HCT116 (cell line): Measurements from ENCODE around the gene LRIG3. TPM values are rescaled to one million over a fixed set of nuclear protein-coding genes. Genes with fewer than 3 reads are reported as not detected.
A peak's percentile ranks its signal among the peaks of the same experiment; 100 is the strongest.

Experiments
- ATAC-seq: fragments of 200-7000 bp; cut with Tn5 transposase; 2 replicates; pipeline ENCODE4 v1.9.1; 2020; ENCODE audit warnings: mild to moderate bottlenecking, moderate library complexity
- BruUV-seq: library from RNA; stranded (reverse); fragments of 400-500 nt; replicated peaks from 2 replicates; lab custom pipeline; 2021; lab: Mats Ljungman, UMichigan
- CTCF ChIA-PET: fragments of 300-600 bp; sonication (Branson Sonifier 250); formaldehyde crosslinking; loops from one replicate; lab custom pipeline; 2021; ENCODE audit warnings: antibody characterized with exemption; lab: Charles Lee
- POLR2A ChIA-PET: fragments of 300-600, 350-600 bp; sonication (Branson Sonifier 250); formaldehyde crosslinking; loops from one replicate; lab custom pipeline; 2021; ENCODE audit warnings: antibody characterized with exemption; lab: Charles Lee
- RAD21 ChIA-PET, 2 experiments: fragments of 300-600 bp; sonication (Branson Sonifier 250); formaldehyde crosslinking; loops; one replicate each; lab custom pipeline; 2023; ENCODE audit warnings: low total read pairs in 2 of 2; ENCODE audit not compliant: uncharacterized antibody in 2 of 2, unreplicated experiment in 2 of 2, low non-redundant PET in 1 of 2; lab: Charles Lee
- DNase-seq: peaks from one replicate; pipeline ENCODE4 v3.0.0-alpha.2; 2010; ENCODE audit warnings: low read depth, low spot score
- H2AFZ ChIP-seq: fragments of 200-600 bp; shearing (Covaris generic), sonication (generic); 2 replicates; pipeline ENCODE4 v1.6.1; 2017; ENCODE audit warnings: low read depth, mixed run types, mixed read lengths, antibody characterized with exemption, low read length; ENCODE audit not compliant: poor library complexity, severe bottlenecking
- H3K27ac ChIP-seq: 2 replicates; pipeline ENCODE4 v1.5.1; 2012; ENCODE audit warnings: low read depth, low read length
- H3K27me3 ChIP-seq: fragments of 200-600 bp; sonication (generic); 2 replicates; pipeline ENCODE4 v1.6.1; 2016; ENCODE audit warnings: mixed run types, low read length, mixed read lengths; ENCODE audit not compliant: insufficient read depth
- H3K36me3 ChIP-seq, 2 experiments: fragments of 200-500 bp in 1 of 2; fragments of 200-600 bp in 1 of 2; sonication (Bioruptor generic) in 1 of 2; sonication (generic) in 1 of 2; 2 replicates each; pipeline versions ENCODE4 v1.5.1 to v1.6.1; 2014 to 2016; ENCODE audit warnings: low read length in 2 of 2, inconsistent platforms in 1 of 2, mixed read lengths in 1 of 2, mixed run types in 1 of 2; ENCODE audit not compliant: insufficient read depth in 2 of 2, control insufficient read depth in 1 of 2
- H3K4me1 ChIP-seq, 2 experiments: fragments of 200-600 bp in 1 of 2; sonication (generic) in 1 of 2; 2 replicates each; pipeline versions ENCODE4 v1.5.1 to v1.6.1; 2012 to 2017; ENCODE audit warnings: low read length in 2 of 2, inconsistent platforms in 1 of 2, mild to moderate bottlenecking in 1 of 2, mixed read lengths in 1 of 2, mixed run types in 1 of 2, moderate library complexity in 1 of 2; ENCODE audit not compliant: insufficient read depth in 2 of 2, control insufficient read depth in 1 of 2
- H3K4me2 ChIP-seq: fragments of 200-600 bp; sonication (generic); 2 replicates; pipeline ENCODE4 v1.6.1; 2017; ENCODE audit warnings: mixed run types, low read length, mixed read lengths
- H3K4me3 ChIP-seq, 2 experiments: fragments of 200-600 bp in 1 of 2; sonication (generic) in 1 of 2; replicated peaks in 1 of 2; 2 replicates each; pipeline ENCODE4 v1.5.1; 2011 to 2016; ENCODE audit warnings: low read length in 2 of 2, control low read depth in 1 of 2, low read depth in 1 of 2, mild to moderate bottlenecking in 1 of 2, mixed read lengths in 1 of 2, mixed run types in 1 of 2
- H3K79me2 ChIP-seq: fragments of 200-600 bp; sonication (generic); 2 replicates; pipeline ENCODE4 v1.6.1; 2017; ENCODE audit warnings: mild to moderate bottlenecking, mixed run types, low read length, moderate library complexity, mixed read lengths; ENCODE audit not compliant: insufficient read depth
- H3K9ac ChIP-seq: fragments of 200-600 bp; sonication (generic); 2 replicates; pipeline ENCODE4 v1.6.1; 2016; ENCODE audit warnings: low read length, mixed read lengths
- H3K9me2 ChIP-seq: fragments of 200-600 bp; sonication (generic), shearing (Covaris generic); 2 replicates; pipeline ENCODE4 v1.6.1; 2017; ENCODE audit warnings: mixed run types, mild to moderate bottlenecking, moderate library complexity; ENCODE audit not compliant: insufficient read depth
- H3K9me3 ChIP-seq, 2 experiments: fragments of 200-500 bp in 1 of 2; fragments of 200-600 bp in 1 of 2; sonication (Bioruptor generic) in 1 of 2; sonication (generic) in 1 of 2; 2 replicates each; pipeline ENCODE4 v1.6.1; 2014 to 2017; ENCODE audit warnings: low read length in 2 of 2, mixed read lengths in 2 of 2, inconsistent platforms in 1 of 2, low read depth in 1 of 2, mild to moderate bottlenecking in 1 of 2, mixed run types in 1 of 2, moderate library complexity in 1 of 2; ENCODE audit not compliant: control insufficient read depth in 1 of 2, insufficient read depth in 1 of 2
- H4K20me1 ChIP-seq: fragments of 200-600 bp; sonication (generic), shearing (Covaris generic); 2 replicates; pipeline ENCODE4 v1.6.1; 2017; ENCODE audit warnings: mixed run types, mild to moderate bottlenecking, moderate library complexity; ENCODE audit not compliant: insufficient read depth
- ATF3 ChIP-seq: IDR thresholded peaks from 2 replicates; pipeline ENCODE4 v1.6.1; 2012
- CBX3 ChIP-seq: IDR thresholded peaks from 2 replicates; pipeline ENCODE4 v1.6.1; 2012; ENCODE audit warnings: low read depth
- CEBPB ChIP-seq: IDR thresholded peaks from 2 replicates; pipeline ENCODE4 v1.6.1; 2012; ENCODE audit warnings: low read depth
- CTCF ChIP-seq, 3 experiments: fragments of 200-600 bp in 1 of 3; sonication (generic) in 1 of 3; IDR thresholded peaks in 2 of 3; conservative IDR thresholded peaks in 1 of 3; 2 replicates each; pipeline ENCODE4 v1.5.1; 2012 to 2017; ENCODE audit warnings: low read depth in 2 of 3, low read length in 2 of 3, antibody characterized with exemption in 1 of 3, borderline replicate concordance in 1 of 3, control low read depth in 1 of 3, mild to moderate bottlenecking in 1 of 3, mixed read lengths in 1 of 3, mixed run types in 1 of 3, moderate library complexity in 1 of 3; ENCODE audit not compliant: insufficient read depth in 1 of 3
- EGR1 ChIP-seq: IDR thresholded peaks from 2 replicates; pipeline ENCODE4 v1.6.1; 2012; ENCODE audit warnings: low read depth
- ELF1 ChIP-seq: IDR thresholded peaks from 2 replicates; pipeline ENCODE4 v1.6.1; 2012; ENCODE audit warnings: low read depth, borderline replicate concordance
- EZH2 ChIP-seq: fragments of 200-600 bp; sonication (generic); IDR thresholded peaks from 2 replicates; pipeline ENCODE4 v1.6.1; 2017; ENCODE audit warnings: antibody characterized with exemption, mixed run types
- FOSL1 ChIP-seq: IDR thresholded peaks from 2 replicates; pipeline ENCODE4 v1.6.1; 2012; ENCODE audit warnings: low read depth
- JUND ChIP-seq: IDR thresholded peaks from 2 replicates; pipeline ENCODE4 v1.6.1; 2012
- POLR2AphosphoS5 ChIP-seq: IDR thresholded peaks from 2 replicates; pipeline ENCODE4 v1.6.1; 2011; ENCODE audit warnings: mild to moderate bottlenecking, low read depth, low read length, moderate library complexity
- SP1 ChIP-seq: IDR thresholded peaks from 2 replicates; pipeline ENCODE4 v1.6.1; 2012; ENCODE audit warnings: low read depth
- TCF7L2 ChIP-seq: IDR thresholded peaks from 2 replicates; pipeline ENCODE4 v1.7.0; 2011; ENCODE audit warnings: borderline replicate concordance, inconsistent platforms; ENCODE audit not compliant: insufficient read depth, insufficient read length; ENCODE audit errors: extremely low read depth
- ZBTB33 ChIP-seq: IDR thresholded peaks from 2 replicates; pipeline ENCODE4 v1.6.1; 2011; ENCODE audit warnings: mild to moderate bottlenecking, low read length, moderate library complexity; ENCODE audit not compliant: insufficient replicate concordance; ENCODE audit errors: extremely low read depth
- ZFX ChIP-seq: fragments of 450-650 bp; IDR thresholded peaks from 2 replicates; pipeline ENCODE4 v1.6.1; 2017
- ZNF274 ChIP-seq: fragments of 200-500 bp; sonication (Bioruptor generic); IDR thresholded peaks from 2 replicates; pipeline ENCODE4 v1.6.1; 2014; ENCODE audit warnings: mild to moderate bottlenecking, low read depth, low read length, inconsistent platforms
- intact Hi-C: fragments of 100-400 bp; cut with micrococcal nuclease; formaldehyde crosslinking; loops from 2 replicates; pipeline ENCODE4 v1.10.0; 2022
- total RNA-seq: library from RNA; stranded (reverse); gene quantifications from one replicate; pipeline ENCODE4 v1.2.1, GENCODE V29; 2021; ENCODE audit not compliant: unreplicated experiment

LRIG3 gene
- total RNA-seq, 1 experiment from 2014 or later: 11.1 TPM

GRCh38 chr12:58966939-58967338, 46.6 kb upstream of the LRIG3 start:
- ChIA-PET CTCF (no interaction called here), POLR2A (no interaction called here), RAD21 (no interaction called here)
- H3K79me2 ChIP-seq: no peaks in the 10 kb centered on the region
- no peak overlapping the region for H3K27ac ChIP-seq
- no peaks in the 10 kb centered on the region for H4K20me1 ChIP-seq
- ATAC-seq: no peak
- H3K4me1 ChIP-seq: peaks cover 0 to 3% of the 10 kb centered on the region in 2 experiments; a peak in 1 of 4 replicates
- no peaks in the 10 kb centered on the region for H3K9me2 ChIP-seq
- no peaks in the 10 kb centered on the region for H3K9me3 ChIP-seq
- no peaks in the 10 kb centered on the region for H3K36me3 ChIP-seq
- peak overlapping the region; percentile 50 for H2AFZ ChIP-seq
- H3K9ac ChIP-seq: no peak overlapping the region
- no peaks in the 10 kb centered on the region for H3K27me3 ChIP-seq
- intact Hi-C loops: no loop called here
- no peak overlapping the region for H3K4me3 ChIP-seq
- H3K4me2 ChIP-seq: no peak overlapping the region
- no peak for TF ChIP-seq ATF3
- no peak for TF ChIP-seq CBX3
- TF ChIP-seq JUND: no peak
- TF ChIP-seq POLR2AphosphoS5: no peak
- TF ChIP-seq, all 23 proteins: peak for 0
- no peak for DNase-seq
- no TSS peak for BruUV-seq

GRCh38 chr12:58965568-58965967, 45.3 kb upstream of the LRIG3 start:
- no peak for ATAC-seq
- H3K4me2 ChIP-seq: no peak overlapping the region
- no peaks in the 10 kb centered on the region for H3K9me3 ChIP-seq
- H2AFZ ChIP-seq: no peak overlapping the region
- H4K20me1 ChIP-seq: no peaks in the 10 kb centered on the region
- H3K4me1 ChIP-seq: peaks cover 0 to 3% of the 10 kb centered on the region in 2 experiments; a peak in 1 of 4 replicates
- ChIA-PET CTCF (no interaction called here), POLR2A (no interaction called here), RAD21 (no interaction called here)
- TF ChIP-seq EGR1: no peak
- no peak for TF ChIP-seq CTCF (IDR thresholded peaks at IDR 0.05 in 2 of 3, conservative IDR thresholded peaks at IDR 0.05 in 1 of 3; ENCODE audit: borderline replicate concordance in 1 of 3, insufficient read depth in 1 of 3, low read depth in 2 of 3, low read length in 2 of 3)
- TF ChIP-seq SP1: no peak
- no peak for TF ChIP-seq EZH2
- TF ChIP-seq FOSL1: no peak
- no peak for TF ChIP-seq ZFX
- TF ChIP-seq TCF7L2: no peak
- no peak for TF ChIP-seq CBX3
- TF ChIP-seq ZNF274: no peak
- TF ChIP-seq ZBTB33: no peak
- TF ChIP-seq CEBPB: no peak
- TF ChIP-seq ELF1: no peak
- H3K36me3 ChIP-seq: no peaks in the 10 kb centered on the region
- no peak overlapping the region for H3K4me3 ChIP-seq
- H3K27me3 ChIP-seq: no peaks in the 10 kb centered on the region
- H3K79me2 ChIP-seq: no peaks in the 10 kb centered on the region
- no peak for DNase-seq
- no TSS peak for BruUV-seq
- H3K9ac ChIP-seq: no peak overlapping the region
- H3K9me2 ChIP-seq: no peaks in the 10 kb centered on the region
- no peak overlapping the region for H3K27ac ChIP-seq
- intact Hi-C loops: no loop called here
